Measurements from ENCODE around the gene FBXL16. TPM values are rescaled to one million over a fixed set of nuclear protein-coding genes. Genes with fewer than 3 reads are reported as not detected.

Gene FBXL16
- total and polyA plus RNA-seq, 2 of the 13 experiments (the other 11 are each of a cell fraction or from before 2014, with no cell fraction given), result 0.22 to 2.0 TPM

- TF ChIP-seq TRAFD1 (CRISPR knock-in tag; IDR thresholded peaks at IDR 0.05; ENCODE audit: borderline replicate concordance) (no peak), ZNF724P (CRISPR knock-in tag; IDR thresholded peaks at IDR 0.05; ENCODE audit: borderline replicate concordance) (peak; percentile 47), ZIK1 (CRISPR knock-in tag; IDR thresholded peaks at IDR 0.05; ENCODE audit: borderline replicate concordance, low read depth) (peak; percentile 77), SP1 (IDR thresholded peaks at IDR 0.05) (no peak), SP1 (CRISPR knock-in tag; IDR thresholded peaks at IDR 0.05) (peak; percentile 70), ZNF256 (CRISPR knock-in tag; conservative IDR thresholded peaks at IDR 0.05) (no peak), ZNF564 (CRISPR knock-in tag; IDR thresholded peaks at IDR 0.05) (peak; percentile 82; the same call in 1 of the 2 replicates), ZBTB21 (CRISPR knock-in tag; IDR thresholded peaks at IDR 0.05) (no peak), THAP7 (CRISPR knock-in tag; IDR thresholded peaks at IDR 0.05) (no peak; the same call in 1 of the 2 replicates), ZNF20 (CRISPR knock-in tag; IDR thresholded peaks at IDR 0.05) (no peak), POLR2AphosphoS2 (IDR thresholded peaks at IDR 0.05; ENCODE audit: low read depth, low read length) (no peak), MAFG (CRISPR knock-in tag; IDR thresholded peaks at IDR 0.05) (no peak), PCBP1 (IDR thresholded peaks at IDR 0.05; ENCODE audit: borderline replicate concordance, low read depth, low read length) (no peak), ZNF720 (CRISPR knock-in tag; IDR thresholded peaks at IDR 0.05) (no peak), MBD4 (IDR thresholded peaks at IDR 0.05; ENCODE audit: borderline replicate concordance, low read length) (no peak), RFXAP (CRISPR knock-in tag; IDR thresholded peaks at IDR 0.05; ENCODE audit: borderline replicate concordance) (0 out of 2 replicates have a peak, but pooled peaks have one; percentile 57), ZNF326 (CRISPR knock-in tag; IDR thresholded peaks at IDR 0.05; ENCODE audit: borderline replicate concordance) (no peak), ARNT2 (CRISPR knock-in tag; IDR thresholded peaks at IDR 0.05; ENCODE audit: low read depth) (peak; percentile 93), ATAD3A (CRISPR knock-in tag; IDR thresholded peaks at IDR 0.05) (no peak), ATF3 (CRISPR knock-in tag; IDR thresholded peaks at IDR 0.05) (peak; percentile 58; the same call in 1 of the 2 replicates), HNRNPK (IDR thresholded peaks at IDR 0.05; ENCODE audit: low read depth, low read length, poor library complexity, severe bottlenecking) (no peak), DNMT1 (CRISPR knock-in tag; IDR thresholded peaks at IDR 0.05) (peak; percentile 76), GLMP (CRISPR knock-in tag; IDR thresholded peaks at IDR 0.05; ENCODE audit: borderline replicate concordance) (no peak), LCORL (IDR thresholded peaks at IDR 0.05) (no peak), LCORL (CRISPR knock-in tag; IDR thresholded peaks at IDR 0.05) (no peak), ZNF550 (CRISPR knock-in tag; IDR thresholded peaks at IDR 0.05; ENCODE audit: borderline replicate concordance) (no peak), BCL6 (CRISPR knock-in tag; IDR thresholded peaks at IDR 0.05) (no peak), BRD4 (CRISPR knock-in tag; IDR thresholded peaks at IDR 0.05) (peak; percentile 70), ZSCAN12 (CRISPR knock-in tag; IDR thresholded peaks at IDR 0.05) (no peak), MATR3 (CRISPR knock-in tag; IDR thresholded peaks at IDR 0.05) (no peak)
Observed at GRCh38 chr16:720990-721764, 15.6 kb upstream of the FBXL16 start, which contains the start of gene ANTKMT (continued).
